Epithelial cell of esophagus (primary cell): ENCODE data around the gene LSAMP.

Experiments used
- DNase-seq: peaks from one replicate; pipeline ENCODE4 v3.0.0; 2010; ENCODE audit warnings: low read depth
- H3K4me3 ChIP-seq: 2 replicates; pipeline ENCODE4 v1.5.1; 2011; ENCODE audit warnings: mild to moderate bottlenecking, low read length, control low read depth
- CTCF ChIP-seq: IDR thresholded peaks from 2 replicates; pipeline ENCODE4 v1.5.1; 2011; ENCODE audit warnings: low read depth, mild to moderate bottlenecking, low read length, control low read depth, inconsistent platforms; ENCODE audit not compliant: insufficient read depth; ENCODE audit errors: missing control alignments

Gene LSAMP

DNA sequence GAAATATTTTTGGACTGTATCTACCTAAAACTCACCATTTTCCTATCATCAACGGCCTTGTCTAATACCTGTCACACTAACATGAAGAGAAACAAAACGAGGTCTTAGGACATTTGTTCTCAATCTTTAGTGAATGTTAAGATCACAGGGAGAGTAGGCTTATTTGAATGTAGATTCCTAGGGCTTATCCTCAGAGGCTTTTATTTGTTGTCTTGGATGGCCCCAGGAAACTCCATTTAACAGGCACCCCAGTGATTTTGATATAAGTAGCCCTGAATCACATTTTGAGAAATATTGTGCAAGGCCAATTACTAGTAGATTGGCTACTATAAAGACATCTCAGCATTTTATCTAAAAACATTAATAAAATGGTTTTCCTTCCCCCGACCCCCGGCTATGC, 454.6 kb downstream of the LSAMP start:
- no peak overlapping the region for H3K4me3 ChIP-seq
- no peak for DNase-seq
- TF ChIP-seq CTCF = no peak

DNA sequence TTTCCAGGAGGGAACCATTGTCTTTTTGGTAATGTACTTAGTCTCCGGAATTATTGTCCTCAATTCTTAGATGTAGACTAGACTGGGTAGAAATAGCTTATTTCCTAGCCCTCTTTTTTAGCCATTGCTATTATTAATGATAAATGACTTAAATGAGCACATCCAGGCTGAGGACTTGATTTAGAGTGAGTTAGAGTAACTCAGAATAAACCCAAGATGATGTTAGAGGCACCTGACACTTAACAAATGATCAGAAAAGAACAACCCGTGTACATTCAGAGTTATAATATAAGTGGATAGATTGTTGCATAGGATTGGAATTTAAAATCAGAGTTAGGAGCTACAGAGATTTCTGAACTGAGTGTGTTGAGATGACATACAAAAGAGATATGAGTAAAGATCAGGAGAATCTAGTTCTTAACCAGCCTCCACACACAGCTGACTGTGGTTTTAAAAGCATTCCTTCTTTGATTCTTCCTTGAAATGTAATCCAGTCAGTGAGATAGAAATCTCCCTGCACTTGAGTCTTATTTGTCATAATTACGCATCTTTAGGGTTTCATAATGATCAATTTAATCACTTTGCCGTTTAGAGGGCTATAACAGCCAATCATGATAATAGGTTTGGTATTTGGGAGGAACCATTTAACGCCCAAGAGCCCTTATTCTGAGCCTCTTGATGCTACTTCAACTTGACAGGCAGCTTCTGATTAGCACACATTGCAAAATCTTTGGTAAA, 455.4 kb downstream of the LSAMP start:
- no peak overlapping the region for H3K4me3 ChIP-seq
- peak; percentile 31 for DNase-seq
- no peak for TF ChIP-seq CTCF

GRCh38 chr3:115986555-115987207, 458.6 kb downstream of the LSAMP start:
- peak; percentile 63 for DNase-seq
- no peak overlapping the region for H3K4me3 ChIP-seq
- peak; percentile 46 for TF ChIP-seq CTCF

GRCh38 chr3:115982629-115983028, 462.7 kb downstream of the LSAMP start:
- H3K4me3 ChIP-seq = no peak overlapping the region
- no peak for DNase-seq
- no peak for TF ChIP-seq CTCF

DNA sequence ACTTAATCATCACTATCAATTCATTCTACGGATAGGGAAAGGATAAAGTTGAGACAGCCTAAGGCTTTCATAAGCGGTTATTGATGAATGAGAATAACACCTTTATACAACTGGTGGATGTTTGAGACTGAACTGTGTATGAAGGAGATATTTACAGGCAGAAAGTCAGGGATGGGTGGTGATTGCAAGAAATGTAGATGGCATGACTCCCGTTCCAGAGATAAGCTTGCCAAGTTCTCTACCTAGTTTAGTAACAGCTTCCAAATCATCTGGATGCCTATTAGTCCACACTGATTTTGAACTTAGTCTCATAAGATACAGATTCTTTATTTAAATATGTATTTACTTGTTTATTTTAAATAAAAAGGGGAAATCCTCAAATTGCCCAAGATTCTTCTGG, 463.2 kb downstream of the LSAMP start:
- no peak for TF ChIP-seq CTCF
- no peak overlapping the region for H3K4me3 ChIP-seq
- no peak for DNase-seq

DNA sequence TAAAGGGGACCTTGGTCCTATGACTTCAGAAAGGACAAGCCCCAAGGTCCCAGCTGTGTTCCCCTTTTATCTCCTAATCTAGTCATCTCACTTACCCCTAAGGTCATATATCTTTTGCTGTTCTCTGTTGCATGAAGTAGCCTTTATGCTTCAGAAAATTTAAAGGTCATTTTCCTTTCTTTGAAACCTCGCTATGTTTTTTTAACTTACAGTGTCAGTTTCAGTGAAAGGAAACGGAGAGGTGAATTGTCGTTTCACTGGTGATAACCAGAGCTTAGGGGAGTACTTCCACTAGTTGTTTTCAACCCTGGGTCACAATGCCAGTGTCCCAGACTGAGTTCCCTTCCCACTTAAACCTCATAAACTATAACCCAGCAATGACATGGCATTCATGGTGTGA, 464.6 kb downstream of the LSAMP start:
- no peak for TF ChIP-seq CTCF

GRCh38 chr3:115977866-115978265, 467.4 kb downstream of the LSAMP start:
- TF ChIP-seq CTCF = peak; percentile 6
- DNase-seq = no peak
- no peak overlapping the region for H3K4me3 ChIP-seq

More for the DNA sequence above, 464.6 kb downstream of the LSAMP start:
- DNase-seq = no peak
- H3K4me3 ChIP-seq = no peak overlapping the region
